ENCODE measurements around the gene PPP1R27.

Gene PPP1R27

DNA sequence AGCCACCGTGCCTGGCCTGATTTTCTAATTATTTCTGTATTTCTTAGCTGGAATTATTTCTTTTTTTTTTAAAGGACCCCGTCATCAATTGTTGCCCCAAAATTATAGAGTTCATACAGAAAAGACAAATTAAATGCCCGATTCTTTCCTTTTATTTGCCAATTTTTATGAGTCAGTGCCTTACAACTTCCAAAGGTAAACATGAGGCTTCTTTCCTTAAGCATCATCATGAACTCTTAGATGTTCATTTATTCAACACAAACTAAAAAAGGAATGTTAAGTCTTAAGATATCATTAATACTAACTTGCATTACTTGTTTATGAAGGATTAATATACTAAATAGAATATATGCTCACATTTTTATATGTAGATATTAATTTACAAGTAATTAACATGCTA, 43.4 kb upstream of the PPP1R27 start:
- DNase-seq: no peak
- ATAC-seq (ENCODE audit: insufficient read depth, low read depth): no peak
- Histone ChIP-seq H3K36me3 (ENCODE audit: insufficient read depth, low read length) (peaks cover 49% of the 10 kb centered on the region), H3K4me3 (ENCODE audit: low read depth in 1 of 2, low read length in 2 of 2) (no peak overlapping the region), H3K4me1 (ENCODE audit: insufficient read depth, low read length) (no peaks in the 10 kb centered on the region; the same call in none of the 2 replicates), H3K9me3 (ENCODE audit: insufficient read depth, low read length, severe bottlenecking) (no peaks in the 10 kb centered on the region), H3K9ac (ENCODE audit: low read depth, low read length) (no peak overlapping the region), H2AFZ (ENCODE audit: low read depth, low read length) (no peak overlapping the region), H3K27ac (ENCODE audit: low read length) (no peak overlapping the region), H4K20me1 (ENCODE audit: insufficient read depth, low read length) (no peaks in the 10 kb centered on the region; the same call in 1 of the 2 replicates), H3K79me2 (ENCODE audit: insufficient read depth, low read length) (peaks cover 19% of the 10 kb centered on the region; the same call in 1 of the 2 replicates), H3K27me3 (ENCODE audit: insufficient read depth, low read length, poor library complexity) (no peaks in the 10 kb centered on the region), H3K4me2 (ENCODE audit: insufficient read depth, low read length) (no peak overlapping the region)
- TF ChIP-seq, protein P1, sequence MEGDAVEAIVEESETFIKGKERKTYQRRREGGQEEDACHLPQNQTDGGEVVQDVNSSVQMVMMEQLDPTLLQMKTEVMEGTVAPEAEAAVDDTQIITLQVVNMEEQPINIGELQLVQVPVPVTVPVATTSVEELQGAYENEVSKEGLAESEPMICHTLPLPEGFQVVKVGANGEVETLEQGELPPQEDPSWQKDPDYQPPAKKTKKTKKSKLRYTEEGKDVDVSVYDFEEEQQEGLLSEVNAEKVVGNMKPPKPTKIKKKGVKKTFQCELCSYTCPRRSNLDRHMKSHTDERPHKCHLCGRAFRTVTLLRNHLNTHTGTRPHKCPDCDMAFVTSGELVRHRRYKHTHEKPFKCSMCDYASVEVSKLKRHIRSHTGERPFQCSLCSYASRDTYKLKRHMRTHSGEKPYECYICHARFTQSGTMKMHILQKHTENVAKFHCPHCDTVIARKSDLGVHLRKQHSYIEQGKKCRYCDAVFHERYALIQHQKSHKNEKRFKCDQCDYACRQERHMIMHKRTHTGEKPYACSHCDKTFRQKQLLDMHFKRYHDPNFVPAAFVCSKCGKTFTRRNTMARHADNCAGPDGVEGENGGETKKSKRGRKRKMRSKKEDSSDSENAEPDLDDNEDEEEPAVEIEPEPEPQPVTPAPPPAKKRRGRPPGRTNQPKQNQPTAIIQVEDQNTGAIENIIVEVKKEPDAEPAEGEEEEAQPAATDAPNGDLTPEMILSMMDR (IDR thresholded peaks at IDR 0.05; ENCODE audit: borderline replicate concordance, extremely low read depth, low read length, poor library complexity, severe bottlenecking): no peak
- no peak for TF ChIP-seq EZH2 (IDR thresholded peaks at IDR 0.05; ENCODE audit: borderline replicate concordance, low read depth, low read length, severe bottlenecking)

DNA sequence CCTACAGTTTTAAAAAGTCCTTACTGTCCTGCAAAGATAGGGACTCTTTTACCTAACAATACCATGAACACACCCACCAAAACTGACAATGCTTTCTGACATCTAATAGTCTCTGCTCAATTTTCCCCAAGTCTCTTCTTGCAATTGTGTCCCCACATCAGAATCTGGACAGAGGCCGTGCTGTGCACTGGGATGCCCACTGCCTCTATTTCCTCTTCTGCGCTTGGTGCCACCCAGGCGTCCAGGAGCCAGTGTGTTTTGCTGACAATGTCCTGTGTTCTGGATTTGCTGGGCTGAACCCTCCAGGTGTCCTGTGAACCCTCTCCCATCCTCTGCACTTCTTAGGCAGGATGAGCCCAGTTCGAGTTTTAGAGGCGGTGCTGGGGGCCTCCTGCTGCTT, 42.7 kb upstream of the PPP1R27 start:
- ATAC-seq (ENCODE audit: insufficient read depth, low read depth) (no peak), DNase-seq (no peak)
- peaks cover 7% of the 10 kb centered on the region for H3K4me1 ChIP-seq (ENCODE audit: insufficient read depth, low read length)
- no peak for TF ChIP-seq EZH2 (IDR thresholded peaks at IDR 0.05; ENCODE audit: borderline replicate concordance, low read depth, low read length, severe bottlenecking)
- TF ChIP-seq, protein P1 (IDR thresholded peaks at IDR 0.05; ENCODE audit: borderline replicate concordance, extremely low read depth, low read length, poor library complexity, severe bottlenecking): no peak
- no peak overlapping the region for H3K4me3 ChIP-seq (ENCODE audit: low read depth in 1 of 2, low read length in 2 of 2)
- H3K9me3 ChIP-seq (ENCODE audit: insufficient read depth, low read length, severe bottlenecking): no peaks in the 10 kb centered on the region
- no peak overlapping the region for H3K9ac ChIP-seq (ENCODE audit: low read depth, low read length)
- H3K4me2 ChIP-seq (ENCODE audit: insufficient read depth, low read length): no peak overlapping the region
- peaks cover 46% of the 10 kb centered on the region for H3K36me3 ChIP-seq (ENCODE audit: insufficient read depth, low read length)
- no peak overlapping the region for H2AFZ ChIP-seq (ENCODE audit: low read depth, low read length)
- H3K27me3 ChIP-seq (ENCODE audit: insufficient read depth, low read length, poor library complexity): no peaks in the 10 kb centered on the region
- peaks cover 25% of the 10 kb centered on the region for H3K79me2 ChIP-seq (ENCODE audit: insufficient read depth, low read length)
- H4K20me1 ChIP-seq (ENCODE audit: insufficient read depth, low read length): no peaks in the 10 kb centered on the region; the same call in 1 of the 2 replicates
- H3K27ac ChIP-seq (ENCODE audit: low read length): no peak overlapping the region

DNA sequence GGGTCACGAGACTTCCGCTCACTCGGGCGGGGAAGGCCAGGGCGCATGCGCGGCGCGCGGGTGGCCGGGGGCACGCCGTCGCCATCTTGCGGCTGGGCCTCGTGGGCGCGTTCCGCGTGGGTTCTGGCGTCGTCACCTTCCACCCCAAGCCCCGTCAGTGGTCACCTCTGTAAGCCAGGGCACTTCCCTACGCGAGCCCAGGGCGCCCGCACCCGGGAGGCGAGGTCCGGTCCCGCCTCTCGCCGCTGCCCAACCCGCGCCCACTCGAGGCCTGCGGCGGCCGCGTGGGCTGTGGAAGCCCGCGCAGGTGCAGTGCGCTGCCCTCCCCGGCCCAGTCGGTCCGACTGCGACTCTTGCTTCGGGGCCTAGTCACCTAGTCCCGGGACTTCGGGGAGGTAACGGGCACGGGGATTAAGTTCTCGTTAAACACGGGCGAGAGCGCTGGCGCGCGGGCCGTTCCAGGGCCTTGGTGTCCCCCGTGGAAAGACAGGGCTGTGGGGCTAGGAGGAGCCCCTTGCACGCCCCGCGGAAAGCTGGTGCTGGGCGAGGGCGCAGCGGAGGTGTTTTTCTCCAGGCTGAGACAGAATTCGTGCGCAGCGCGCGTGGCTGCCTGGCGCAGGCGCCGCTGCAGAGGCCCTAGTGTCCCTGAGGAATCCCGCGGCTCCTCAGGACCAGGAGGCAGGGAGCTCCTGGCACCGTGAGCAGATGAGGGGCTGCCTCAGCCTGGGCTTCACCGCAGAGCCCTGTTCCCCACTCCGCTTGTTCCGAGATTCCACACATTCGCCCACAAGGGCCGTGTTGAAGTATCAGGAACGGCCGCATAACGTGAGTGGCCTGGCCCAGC, 36.8 kb upstream of the PPP1R27 start:
- TF ChIP-seq, protein P1 (IDR thresholded peaks at IDR 0.05; ENCODE audit: borderline replicate concordance, extremely low read depth, low read length, poor library complexity, severe bottlenecking): peak; percentile 41
- no peak for TF ChIP-seq EZH2 (IDR thresholded peaks at IDR 0.05; ENCODE audit: borderline replicate concordance, low read depth, low read length, severe bottlenecking)
- H3K4me1 ChIP-seq (ENCODE audit: insufficient read depth, low read length): peaks cover 36% of the 10 kb centered on the region
- peak overlapping the region; percentile 99 for H3K9ac ChIP-seq (ENCODE audit: low read depth, low read length)
- peaks cover 42% of the 10 kb centered on the region for H3K36me3 ChIP-seq (ENCODE audit: insufficient read depth, low read length)
- peak overlapping the region; percentile 99 for H3K27ac ChIP-seq (ENCODE audit: low read length)
- peaks cover 40% of the 10 kb centered on the region for H4K20me1 ChIP-seq (ENCODE audit: insufficient read depth, low read length)
- ATAC-seq (ENCODE audit: insufficient read depth, low read depth) (peak; percentile 33), DNase-seq (peak; percentile 94)
- H3K9me3 ChIP-seq (ENCODE audit: insufficient read depth, low read length, severe bottlenecking): no peaks in the 10 kb centered on the region
- H3K27me3 ChIP-seq (ENCODE audit: insufficient read depth, low read length, poor library complexity): no peaks in the 10 kb centered on the region
- H3K79me2 ChIP-seq (ENCODE audit: insufficient read depth, low read length): peaks cover 61% of the 10 kb centered on the region
- H3K4me2 ChIP-seq (ENCODE audit: insufficient read depth, low read length): peak overlapping the region; percentile 69
- peak overlapping the region; percentile 89 for H2AFZ ChIP-seq (ENCODE audit: low read depth, low read length)
- peak overlapping the region; percentile 74 to 92 for H3K4me3 ChIP-seq (ENCODE audit: low read depth in 1 of 2, low read length in 2 of 2)

All from DND-41 (cell line).